Ascending aorta (tissue), 2 donors: Measurements from ENCODE around the gene NLRP5. TPM values are rescaled to one million over a fixed set of nuclear protein-coding genes. Genes with fewer than 3 reads are reported as not detected.

Source experiments
- DNase-seq, 2 donors: peaks; one replicate each; pipeline ENCODE4 v3.0.0-alpha.2; 2019; ENCODE audit warnings: low spot score in 2 of 2
- H3K27ac ChIP-seq, 2 donors: fragments of 200-600 bp; sonication (generic); one replicate each; pipeline ENCODE4 v1.5.1; 2016 to 2017; ENCODE audit warnings: mild to moderate bottlenecking in 1 of 2
- H3K27me3 ChIP-seq: fragments of 200-600 bp; sonication (generic); one replicate; pipeline ENCODE4 v1.5.1; 2017
- H3K36me3 ChIP-seq, 2 donors: fragments of 200-600 bp; sonication (generic); one replicate each; pipeline ENCODE4 v1.5.1; 2016
- H3K4me1 ChIP-seq, 2 donors: fragments of 200-600 bp; sonication (generic); one replicate each; pipeline ENCODE4 v1.5.1; 2016 to 2017; ENCODE audit warnings: mild to moderate bottlenecking in 1 of 2
- H3K4me3 ChIP-seq, 2 donors: fragments of 200-600 bp; sonication (generic); one replicate each; pipeline ENCODE4 v1.5.1; 2016 to 2017; ENCODE audit warnings: mild to moderate bottlenecking in 1 of 2
- H3K9me3 ChIP-seq, 2 donors: fragments of 200-600 bp; sonication (generic); one replicate each; pipeline ENCODE4 v1.5.1; 2016
- CTCF ChIP-seq, 3 experiments: fragments of 200-600 bp in 2 of 3; fragments of 450-650 bp in 1 of 3; sonication (generic) in 2 of 3; IDR thresholded peaks; one replicate each; pipeline ENCODE4 v1.5.1; 2016 to 2019; ENCODE audit warnings: antibody characterized with exemption in 3 of 3, mild to moderate bottlenecking in 1 of 3, moderate library complexity in 1 of 3
- intact Hi-C: fragments of 100-400 bp; cut with DNase I; formaldehyde crosslinking; loops from one replicate; pipeline ENCODE4 v1.15.1; 2023
- total RNA-seq: library from RNA; depleted of rRNA; stranded (reverse); fragments of >200 nt; gene quantifications from one replicate; pipeline ENCODE4 v1.1.0, GENCODE V29; 2016

The NLRP5 gene
- total RNA-seq, 1 donor from 2014 or later = not detected

GRCh38 chr19:56091751-56092546 lies 105.4 kb downstream of the NLRP5 start:
- H3K36me3 ChIP-seq = peaks cover 15 to 36% of the 10 kb centered on the region in 2 donors
- H3K9me3 ChIP-seq = no peaks in the 10 kb centered on the region
- intact Hi-C loops = no loop called here
- H3K27ac ChIP-seq = no peak overlapping the region
- no peak for DNase-seq
- H3K27me3 ChIP-seq = no peaks in the 10 kb centered on the region
- no peaks in the 10 kb centered on the region for H3K4me1 ChIP-seq
- no peak overlapping the region for H3K4me3 ChIP-seq
- TF ChIP-seq CTCF (IDR thresholded peaks at IDR 0.05) = no peak

GRCh38 chr19:56092685-56093631 lies 106.4 kb downstream of the NLRP5 start:
- Histone ChIP-seq H3K36me3 (peaks cover 15 to 34% of the 10 kb centered on the region in 2 donors), H3K4me3 (no peak overlapping the region), H3K4me1 (no peaks in the 10 kb centered on the region), H3K27ac (no peak overlapping the region), H3K9me3 (no peaks in the 10 kb centered on the region), H3K27me3 (no peaks in the 10 kb centered on the region)
- intact Hi-C loops = no loop called here
- no peak for TF ChIP-seq CTCF (IDR thresholded peaks at IDR 0.05)
- DNase-seq = no peak

- H3K4me3 ChIP-seq = no peak overlapping the region
- H3K4me1 ChIP-seq = no peaks in the 10 kb centered on the region
- intact Hi-C loops = no loop called here
- no peak overlapping the region for H3K27ac ChIP-seq
- H3K27me3 ChIP-seq = no peaks in the 10 kb centered on the region
- peaks cover 15 to 30% of the 10 kb centered on the region in 2 donors for H3K36me3 ChIP-seq
- H3K9me3 ChIP-seq = no peaks in the 10 kb centered on the region
- DNase-seq = no peak
- no peak for TF ChIP-seq CTCF (IDR thresholded peaks at IDR 0.05)
These were observed 107.9 kb downstream of the NLRP5 start for GRCh38 chr19:56094449-56094848.

GRCh38 chr19:56096665-56097064 lies 110.1 kb downstream of the NLRP5 start:
- H3K9me3 ChIP-seq = no peaks in the 10 kb centered on the region
- DNase-seq = no peak
- no peaks in the 10 kb centered on the region for H3K27me3 ChIP-seq
- no peak for TF ChIP-seq CTCF (IDR thresholded peaks at IDR 0.05)
- intact Hi-C loops = no loop called here
- no peak overlapping the region for H3K27ac ChIP-seq
- peaks cover 29 to 35% of the 10 kb centered on the region in 2 donors for H3K36me3 ChIP-seq
- H3K4me1 ChIP-seq = no peaks in the 10 kb centered on the region
- no peak overlapping the region for H3K4me3 ChIP-seq

GRCh38 chr19:56097306-56097705 lies 110.7 kb downstream of the NLRP5 start:
- Histone ChIP-seq H3K4me3 (no peak overlapping the region), H3K27me3 (no peaks in the 10 kb centered on the region), H3K4me1 (no peaks in the 10 kb centered on the region), H3K36me3 (peaks cover 35 to 41% of the 10 kb centered on the region in 2 donors), H3K27ac (no peak overlapping the region), H3K9me3 (no peaks in the 10 kb centered on the region)
- no peak for TF ChIP-seq CTCF (IDR thresholded peaks at IDR 0.05)
- no peak for DNase-seq
- intact Hi-C loops = no loop called here
